GM19043 (cell line): ENCODE measurements around the gene C20orf204.

ENCODE experiments used
- ATAC-seq: cut with Tn5 transposase; IDR thresholded peaks from one replicate; pipeline ENCODE4 v1.9.1; 2021; ENCODE audit warnings: low read depth; ENCODE audit not compliant: unreplicated experiment

Gene C20orf204

DNA sequence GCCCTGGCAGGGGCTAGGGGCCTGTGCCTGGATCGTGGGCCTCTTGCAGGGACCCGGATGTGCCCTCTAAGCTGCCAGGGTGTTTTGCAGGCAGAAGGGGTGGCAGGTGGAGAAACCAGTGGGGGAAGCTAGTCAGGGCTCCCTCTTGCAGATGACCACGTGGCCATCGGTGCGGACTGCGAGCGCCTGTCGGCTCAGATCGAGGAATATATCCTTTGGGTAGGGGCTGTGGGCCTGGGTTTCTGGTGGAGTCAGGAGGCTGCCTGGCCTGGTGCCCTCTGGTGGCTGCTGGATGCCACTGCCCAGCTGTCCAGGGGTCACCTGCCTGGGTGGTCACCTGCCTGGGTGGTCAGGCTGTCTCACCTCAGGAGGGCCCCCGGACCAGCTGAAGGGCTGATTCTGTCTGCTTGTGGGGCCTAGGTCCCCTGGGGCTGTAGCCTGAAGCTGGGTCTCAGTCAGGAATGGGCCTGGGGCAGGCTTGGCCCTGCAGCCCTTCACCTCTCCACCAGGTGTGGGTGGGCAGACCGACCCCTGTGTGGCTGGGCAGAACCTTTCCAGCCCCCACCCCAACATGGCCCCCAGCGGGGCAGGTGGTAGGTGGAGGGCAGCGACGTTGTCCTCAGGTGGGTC, 33.7 kb downstream of the C20orf204 start:
- ATAC-seq, result no peak

GRCh38 chr20:64070244-64070993, 34.4 kb downstream of the C20orf204 start:
- no peak for ATAC-seq

- ATAC-seq, result no peak
These were observed 35.7 kb downstream of the C20orf204 start for GRCh38 chr20:64071341-64072332.

DNA sequence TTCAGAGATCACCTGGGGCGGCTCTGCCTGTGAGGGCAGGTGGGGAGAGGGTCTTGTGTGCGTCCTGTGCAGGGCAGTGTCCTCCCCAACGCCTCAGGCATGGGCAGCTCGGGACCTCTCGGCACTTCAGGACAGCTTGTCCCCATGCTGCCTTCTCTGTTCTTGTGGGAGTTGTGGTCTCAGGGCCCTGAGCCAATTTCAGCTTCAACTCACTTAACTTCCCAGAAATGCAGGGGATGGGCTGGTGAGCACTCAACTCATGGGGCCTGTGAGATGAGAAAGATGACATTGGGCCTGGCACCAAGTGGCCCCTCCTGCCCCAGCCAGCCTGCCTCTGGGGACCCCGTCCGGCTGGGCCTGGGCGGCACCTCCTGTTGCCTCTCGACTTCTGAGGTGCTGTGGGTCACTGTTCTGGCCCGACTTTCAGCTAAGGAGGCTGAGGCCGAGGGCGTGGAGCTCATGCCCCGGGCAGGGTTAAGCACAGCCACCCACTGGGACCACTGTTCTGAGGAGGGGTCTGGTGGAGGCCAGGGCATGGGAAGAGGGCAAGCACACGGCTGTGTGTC, 36.6 kb downstream of the C20orf204 start:
- ATAC-seq, result no peak

DNA sequence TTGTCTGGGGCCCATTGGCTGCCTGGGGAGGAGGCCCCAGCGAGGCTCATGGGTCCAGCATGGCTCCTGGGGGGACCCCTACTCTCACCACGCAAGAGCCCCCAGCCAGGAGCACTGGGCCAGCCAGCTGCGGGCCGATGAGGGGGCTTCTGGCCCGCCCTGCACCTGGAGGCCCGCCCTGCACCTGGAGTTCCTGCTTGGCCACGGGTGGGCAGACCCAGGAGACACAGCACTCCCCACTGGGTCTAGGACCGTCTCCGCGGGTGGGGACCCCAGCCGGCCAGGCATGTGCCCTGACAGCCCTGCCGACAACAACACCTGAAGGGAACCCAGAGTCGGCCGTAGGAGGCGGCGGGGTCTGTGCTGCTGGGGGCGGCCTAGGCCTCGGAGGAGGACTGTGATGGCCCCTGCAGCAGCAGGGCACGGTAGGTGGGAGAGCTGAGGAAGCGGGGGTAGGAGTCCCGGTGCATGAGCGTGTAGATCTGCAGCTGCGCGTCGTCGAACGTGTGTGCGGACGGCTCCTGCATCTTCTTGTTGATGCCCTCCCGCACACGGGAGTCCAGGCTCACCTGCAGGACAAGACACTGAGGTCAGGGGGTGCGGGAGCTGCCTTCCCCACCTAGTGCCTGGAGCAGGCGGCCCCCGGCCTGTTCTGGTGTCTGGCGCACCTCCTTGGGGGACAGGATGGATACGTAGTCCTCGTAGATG, 37.6 kb downstream of the C20orf204 start:
- no peak for ATAC-seq

DNA sequence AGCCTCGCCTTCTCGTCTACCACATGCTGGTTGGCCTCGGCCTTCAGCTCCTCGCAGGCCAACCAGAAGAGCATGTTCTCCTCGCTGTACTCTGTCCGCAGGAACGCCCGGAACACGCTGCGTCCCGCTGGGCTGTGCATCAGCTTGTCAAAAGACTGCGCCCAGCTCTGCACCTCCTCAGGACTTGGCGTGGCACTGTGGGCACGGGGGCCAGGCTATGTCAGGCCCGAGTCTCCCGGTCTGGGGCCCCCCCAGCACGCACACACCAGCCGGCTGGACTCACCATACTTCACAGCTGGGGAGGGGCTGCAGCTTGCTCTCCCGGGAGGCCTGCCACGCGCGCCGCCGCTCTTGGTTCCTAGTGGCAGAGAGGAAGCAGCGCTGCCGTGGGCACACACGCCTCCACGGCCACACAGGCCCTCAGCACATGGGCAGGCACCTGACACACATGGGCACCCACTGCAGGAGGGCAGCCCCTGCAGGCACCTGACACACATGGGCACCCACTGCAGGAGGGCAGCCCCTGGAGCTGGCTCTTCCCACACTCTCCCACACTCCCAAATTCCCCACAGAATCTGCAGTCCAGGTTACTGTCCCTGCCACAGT, 38.3 kb downstream of the C20orf204 start:
- ATAC-seq, result no peak

- ATAC-seq, result no peak
These were observed 39.0 kb downstream of the C20orf204 start for GRCh38 chr20:64074963-64075362.

GRCh38 chr20:64075556-64075955, 39.6 kb downstream of the C20orf204 start:
- no peak for ATAC-seq

DNA sequence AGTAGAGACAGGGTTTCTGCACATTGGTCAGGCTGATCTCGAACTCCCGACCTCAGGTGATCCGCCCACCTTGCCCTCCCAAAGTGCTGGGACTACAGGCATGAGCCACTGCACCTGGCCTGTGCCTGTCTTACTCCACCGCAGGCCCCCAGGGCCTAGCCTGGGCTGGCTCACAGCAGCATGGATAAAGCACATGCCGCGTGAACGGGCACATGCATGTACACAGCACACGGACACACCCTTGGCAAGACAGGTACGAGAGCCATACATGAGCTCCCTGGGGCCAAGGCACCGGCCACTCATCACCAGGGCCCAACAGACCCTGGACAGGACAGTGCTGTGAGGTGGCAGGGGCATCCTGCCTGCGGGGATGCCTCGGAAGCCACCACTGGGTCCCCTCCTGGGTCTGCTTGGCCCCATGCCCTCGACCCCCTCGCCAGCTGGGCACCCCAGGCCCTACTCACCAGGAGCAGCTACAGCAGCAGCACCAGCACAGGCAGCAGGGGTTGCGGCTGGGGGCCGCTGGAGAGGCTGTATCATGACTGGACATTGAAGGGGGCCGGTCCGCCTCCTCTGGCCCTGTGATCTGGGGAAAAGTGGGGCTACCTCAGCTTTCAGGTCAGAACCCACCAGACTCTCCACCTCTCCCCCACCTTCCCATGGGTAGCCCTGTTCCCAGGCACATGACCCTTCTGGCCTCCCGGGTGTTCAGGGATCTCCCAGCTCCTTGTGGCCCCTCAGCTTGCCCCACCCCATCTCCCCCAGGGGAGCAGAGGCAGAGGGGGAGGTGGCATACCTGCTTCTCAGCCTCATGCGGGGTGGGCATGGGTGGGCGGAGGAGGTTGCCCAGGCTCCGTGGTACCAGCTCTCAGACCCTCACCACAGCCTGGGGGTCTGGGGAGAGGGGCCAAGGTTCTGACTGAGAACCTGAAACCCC, 40.3 kb downstream of the C20orf204 start:
- ATAC-seq, result no peak

DNA sequence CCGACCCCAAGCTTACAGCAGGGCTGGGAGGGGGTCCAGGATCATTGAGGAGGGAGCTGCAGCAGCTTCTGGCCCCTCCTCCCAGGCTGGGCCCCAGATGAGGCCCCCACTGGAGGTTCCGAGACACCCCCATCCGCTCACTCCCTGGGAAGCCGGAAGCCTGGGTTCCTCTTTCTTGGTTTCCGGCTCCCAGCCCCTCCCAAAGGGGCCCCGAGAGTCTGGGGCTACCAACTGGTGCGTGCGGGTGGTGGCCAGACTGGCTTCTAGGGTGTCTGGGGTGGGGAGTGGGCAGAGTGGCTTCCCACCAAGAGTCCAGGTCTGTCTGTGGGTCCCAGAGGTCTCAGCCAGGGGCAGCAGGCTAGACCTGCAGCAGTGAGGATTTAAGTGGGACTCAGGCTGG, 41.1 kb downstream of the C20orf204 start:
- ATAC-seq, result no peak

- ATAC-seq, result no peak
These were observed 41.5 kb downstream of the C20orf204 start for GRCh38 chr20:64077541-64077875.

DNA sequence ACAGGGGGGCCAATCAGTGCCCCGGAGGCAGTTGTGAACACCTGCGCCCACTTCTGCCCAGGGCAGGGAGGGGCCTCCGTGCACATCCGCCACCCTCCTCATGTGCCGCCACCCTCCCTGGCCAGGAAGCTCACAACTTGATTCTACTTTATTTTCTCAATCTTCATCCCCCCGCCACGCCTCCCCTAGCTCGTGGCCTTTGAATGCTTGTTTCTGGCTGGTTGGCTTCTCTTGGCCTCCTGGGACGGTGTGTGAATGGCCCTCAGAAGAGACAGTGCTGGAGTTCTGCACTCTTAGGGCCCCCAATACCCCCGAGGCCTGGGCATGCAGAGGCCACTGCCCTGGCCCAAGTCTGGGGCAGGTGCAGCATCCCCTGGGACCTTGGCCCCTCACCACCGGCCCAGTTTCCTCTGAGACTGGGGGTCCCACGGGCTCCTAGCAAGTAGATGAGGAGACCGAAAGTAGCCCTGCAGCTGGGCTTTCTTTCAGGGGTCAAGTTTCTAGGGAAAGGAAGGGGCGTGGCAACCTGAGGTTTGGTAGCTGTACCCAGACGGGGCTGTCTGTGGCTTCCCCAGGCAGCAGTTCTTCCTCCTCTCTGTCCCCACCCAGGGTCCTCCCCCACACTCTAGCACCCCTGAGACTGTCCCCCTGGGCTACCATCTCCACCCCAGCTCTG, 42.0 kb downstream of the C20orf204 start:
- ATAC-seq, result no peak

DNA sequence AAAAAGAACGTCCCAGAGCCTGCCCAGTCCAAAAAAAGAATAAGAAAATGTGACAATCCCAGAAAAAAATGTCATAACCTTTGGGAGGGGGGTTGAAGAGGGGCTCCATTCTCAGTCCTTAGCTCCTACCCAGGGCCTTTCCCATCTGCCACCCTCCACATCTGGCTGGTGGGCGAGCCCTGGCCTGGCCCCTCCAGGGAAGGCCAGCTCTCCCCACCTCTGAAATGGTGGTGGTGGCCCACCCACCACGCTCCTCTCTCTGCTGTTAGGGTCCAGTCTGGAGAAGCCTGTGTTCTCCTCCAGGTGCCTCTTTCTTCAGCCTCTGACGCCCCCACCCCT, 42.9 kb downstream of the C20orf204 start:
- ATAC-seq, result no peak

GRCh38 chr20:64079273-64080012, 43.5 kb downstream of the C20orf204 start, which contains the start of gene RGS19:
TSS of gene RGS19 (minus strand) at chr20:64079518. CDS start at chr20:64076886, 2,632 bp downstream.
- no peak for ATAC-seq

DNA sequence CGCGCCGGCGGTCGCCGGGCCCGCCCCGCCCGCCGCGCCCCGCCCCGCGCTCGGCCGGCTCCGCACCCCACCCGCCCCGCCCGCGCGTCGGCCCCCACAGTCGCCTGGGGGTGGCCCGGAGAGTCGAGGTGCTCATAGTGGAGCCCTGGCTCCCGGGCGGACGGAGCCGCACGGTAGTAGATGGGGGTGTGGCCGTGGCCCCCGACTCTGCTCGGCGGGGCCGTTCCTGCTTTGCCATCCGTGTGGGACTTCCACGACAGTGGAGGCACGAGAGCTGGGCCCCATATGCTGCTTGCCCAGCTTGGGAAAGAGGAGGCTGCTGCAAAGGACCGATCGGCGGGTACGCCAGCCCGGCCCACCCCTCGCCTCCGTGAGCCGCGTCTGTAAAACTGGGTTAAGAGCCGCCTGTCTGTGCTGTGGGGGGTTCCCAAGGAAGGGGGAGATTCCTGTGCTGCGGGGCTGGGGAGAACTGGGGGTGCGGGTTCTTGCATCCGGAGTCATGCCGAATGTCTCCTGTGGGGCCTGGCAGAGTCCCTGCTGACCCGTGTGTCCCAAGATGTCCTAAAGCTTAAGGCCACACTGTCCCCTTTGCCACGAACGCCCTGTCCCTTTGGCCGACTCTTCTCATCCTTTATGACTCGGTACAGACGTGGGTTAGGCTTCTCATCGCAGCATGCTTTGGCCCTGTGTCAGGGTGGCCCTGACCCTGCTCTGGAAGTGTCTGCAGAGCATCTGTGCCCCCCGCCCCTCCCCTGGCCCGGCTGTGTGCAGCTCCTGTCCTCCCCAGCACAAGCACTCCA, 44.2 kb downstream of the C20orf204 start, which contains the start of gene OPRL1:
Gene OPRL1 (plus strand): TSS at position 70 of the 800 bp plus-strand sequence. CDS start 12,639 bp downstream, outside the sequence.
- ATAC-seq, result no peak

DNA sequence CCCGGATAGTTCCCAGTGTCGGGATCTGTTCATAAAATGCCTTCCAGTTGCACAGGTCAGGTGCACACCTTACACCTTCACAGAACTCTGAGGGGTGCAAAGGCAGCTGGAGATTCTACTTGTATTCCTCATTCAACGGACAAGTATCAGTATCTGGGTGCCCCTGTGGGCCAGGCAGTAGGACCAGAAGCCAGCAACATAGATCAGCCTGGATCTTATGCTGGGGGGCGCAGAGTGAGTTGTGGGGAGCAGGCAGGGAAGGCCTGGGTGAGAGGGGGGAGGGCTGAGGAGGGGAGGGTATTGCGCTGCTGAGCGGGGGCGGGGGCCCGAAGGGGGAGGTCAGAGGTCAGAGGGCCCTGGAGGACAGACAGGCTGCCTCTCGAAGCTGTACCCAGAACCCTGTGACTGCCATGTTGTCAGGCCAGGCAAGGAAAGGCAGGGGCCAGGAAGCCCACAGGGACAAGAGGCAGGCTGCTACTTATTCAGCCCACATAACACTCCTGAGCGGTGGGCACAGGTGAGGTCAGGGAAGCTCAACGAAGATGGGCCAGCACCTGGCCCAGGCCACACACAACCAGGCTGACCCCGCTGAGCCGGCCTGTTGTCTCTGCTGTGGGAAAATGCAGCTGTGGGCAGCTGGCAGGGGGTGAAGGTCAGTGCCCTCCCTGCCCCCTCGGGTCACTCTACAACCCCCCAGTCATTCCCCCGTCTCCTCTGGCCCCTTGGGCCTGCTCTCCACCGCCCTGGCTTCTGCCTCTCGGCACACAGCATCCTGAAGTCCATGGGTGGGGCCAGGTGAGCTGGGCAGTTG, 45.0 kb downstream of the C20orf204 start:
- no peak for ATAC-seq
